GM21576 (cell line): ENCODE measurements around the gene RAPGEF4.

ENCODE experiments used
- ATAC-seq: cut with Tn5 transposase; IDR thresholded peaks from one replicate; pipeline ENCODE4 v1.9.1; 2021; ENCODE audit warnings: mild to moderate bottlenecking, moderate library complexity; ENCODE audit not compliant: unreplicated experiment

RAPGEF4 gene

DNA sequence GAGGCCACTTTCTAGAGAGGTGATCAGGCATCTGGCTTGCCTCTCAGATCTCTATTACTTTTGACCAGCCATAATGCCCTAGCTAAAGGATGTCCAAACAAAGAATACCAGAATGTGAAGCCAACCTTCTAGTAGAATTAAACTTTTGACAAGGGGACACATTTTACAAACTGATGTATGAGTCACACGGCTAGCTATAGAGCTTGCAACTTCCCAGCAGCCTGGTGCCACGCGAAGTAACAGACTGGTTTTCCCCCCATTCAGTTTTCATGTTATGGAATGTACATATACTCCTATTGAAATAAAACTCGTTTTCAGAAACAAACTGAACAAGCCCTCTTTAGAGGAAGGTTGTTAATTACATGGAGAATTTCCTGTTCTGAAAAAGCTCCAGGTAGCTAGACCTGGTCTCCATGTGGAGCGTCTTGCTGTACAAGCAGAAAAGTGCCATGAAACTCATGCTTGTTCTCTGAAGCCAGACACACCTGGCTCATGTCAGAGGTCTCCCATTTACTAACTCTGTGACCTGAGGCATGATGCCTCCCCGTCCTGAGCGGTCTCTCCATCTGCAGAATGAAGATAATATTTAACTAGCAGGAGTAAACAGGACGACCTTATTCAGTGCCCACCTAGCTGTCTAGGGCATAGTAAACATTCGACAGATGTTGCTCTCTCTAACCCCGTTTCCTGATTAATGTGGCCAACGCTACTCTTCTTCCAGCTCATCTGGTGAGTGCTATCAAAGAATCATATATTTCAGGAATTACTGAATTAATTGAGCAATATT is 258.5 kb downstream of the RAPGEF4 start:
- ATAC-seq: no peak

DNA sequence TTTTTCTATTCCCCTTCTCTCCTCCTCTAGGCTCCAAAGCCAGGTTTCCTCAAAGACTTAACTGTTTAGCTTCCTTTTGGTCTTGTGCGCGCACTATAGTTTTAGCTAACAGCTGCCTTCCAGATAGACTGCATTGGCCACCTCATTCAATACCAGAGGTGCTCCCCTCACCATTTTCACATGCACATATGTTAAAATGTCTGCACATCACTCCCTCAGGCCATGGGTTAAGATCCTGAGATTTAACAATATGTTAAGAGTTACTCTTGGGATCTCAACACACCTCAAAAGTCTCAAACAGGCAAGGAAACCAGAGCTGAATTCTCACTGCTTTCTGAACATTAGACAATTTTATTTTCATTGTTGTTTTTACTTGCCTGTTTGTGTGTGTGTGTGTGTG is 259.2 kb downstream of the RAPGEF4 start:
- ATAC-seq: no peak

- no peak for ATAC-seq
Observed at GRCh38 chr2:172995323-172996244, 259.9 kb downstream of the RAPGEF4 start.

- ATAC-seq: no peak
Observed at GRCh38 chr2:172996387-172996961, 260.8 kb downstream of the RAPGEF4 start.

- no peak for ATAC-seq
Observed at GRCh38 chr2:172997031-172997430, 261.4 kb downstream of the RAPGEF4 start.

DNA sequence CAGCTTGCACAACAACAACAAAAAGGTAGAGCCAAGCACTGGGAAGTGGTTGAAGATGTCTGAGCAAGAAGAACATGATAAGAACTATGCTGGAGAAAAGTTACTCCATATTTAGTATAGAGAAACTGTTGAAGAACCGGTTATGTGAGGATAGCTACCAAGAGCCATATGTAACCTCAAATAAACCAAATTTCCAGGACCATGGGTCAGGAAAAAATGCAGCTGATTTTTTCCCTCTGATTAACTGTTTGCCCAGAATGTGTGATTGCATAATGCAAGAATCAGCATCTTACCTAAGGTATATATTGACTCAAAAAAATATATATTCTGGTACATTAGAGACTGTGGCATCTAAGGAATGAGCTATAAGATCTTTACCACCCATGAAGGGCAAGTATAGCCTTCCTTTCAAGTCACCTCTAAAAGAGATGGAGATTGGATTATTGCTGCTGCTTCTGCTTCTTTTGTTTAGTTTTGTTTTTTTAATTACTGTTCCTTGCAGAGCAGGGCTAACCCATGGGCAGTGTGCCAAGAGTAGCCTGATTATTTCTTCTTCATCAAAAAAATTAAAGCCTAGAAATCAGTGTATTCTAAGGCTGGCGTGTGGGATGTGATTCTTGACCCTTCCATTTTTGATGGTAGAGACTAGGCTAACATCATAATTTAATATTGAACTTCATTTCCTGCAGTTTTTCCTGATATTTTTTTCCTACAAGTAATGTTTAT is 263.1 kb downstream of the RAPGEF4 start:
- no peak for ATAC-seq

GRCh38 chr2:172999641-173000386 is 264.2 kb downstream of the RAPGEF4 start:
- no peak for ATAC-seq

- no peak for ATAC-seq
Observed at GRCh38 chr2:173001664-173002604, 266.3 kb downstream of the RAPGEF4 start.

GRCh38 chr2:173002751-173003541 is 267.3 kb downstream of the RAPGEF4 start:
- no peak for ATAC-seq

DNA sequence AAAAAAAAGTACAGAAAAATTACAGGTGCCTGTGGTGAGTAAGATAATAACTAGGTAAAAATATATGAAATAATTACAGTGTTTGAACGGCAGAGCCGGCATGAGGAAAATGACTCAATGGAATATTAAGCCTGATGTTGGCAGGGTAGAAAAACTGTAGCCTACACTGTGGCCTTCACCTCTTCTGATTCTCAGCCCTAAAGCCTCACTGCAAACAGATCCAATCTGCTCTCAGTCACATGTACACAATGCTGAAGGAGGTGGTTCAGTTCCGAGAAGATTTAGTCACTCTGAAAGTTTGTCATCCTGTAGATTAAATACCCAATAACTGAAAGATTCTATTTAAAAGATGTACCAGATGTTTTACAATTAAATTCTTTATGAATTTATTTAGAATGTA is 273.1 kb downstream of the RAPGEF4 start:
- no peak for ATAC-seq

DNA sequence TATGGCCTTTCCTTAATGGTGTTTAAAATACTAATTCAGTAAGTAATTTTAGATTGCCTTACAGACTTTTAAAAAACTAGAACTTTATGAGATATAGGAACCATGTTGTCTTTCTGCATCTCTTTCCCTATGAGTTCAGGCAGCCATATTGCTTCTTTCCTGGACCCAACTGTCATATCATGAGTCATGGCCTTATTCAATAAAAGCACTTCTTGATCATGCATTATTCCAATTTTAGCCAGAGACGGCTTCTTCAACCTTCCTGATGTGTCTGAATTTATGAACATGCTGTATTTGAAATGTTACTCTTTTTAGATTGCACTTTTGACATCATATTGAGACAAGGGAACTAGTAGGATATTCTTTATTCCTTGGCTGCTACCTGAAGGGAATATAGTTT is 274.6 kb downstream of the RAPGEF4 start:
- ATAC-seq: no peak

DNA sequence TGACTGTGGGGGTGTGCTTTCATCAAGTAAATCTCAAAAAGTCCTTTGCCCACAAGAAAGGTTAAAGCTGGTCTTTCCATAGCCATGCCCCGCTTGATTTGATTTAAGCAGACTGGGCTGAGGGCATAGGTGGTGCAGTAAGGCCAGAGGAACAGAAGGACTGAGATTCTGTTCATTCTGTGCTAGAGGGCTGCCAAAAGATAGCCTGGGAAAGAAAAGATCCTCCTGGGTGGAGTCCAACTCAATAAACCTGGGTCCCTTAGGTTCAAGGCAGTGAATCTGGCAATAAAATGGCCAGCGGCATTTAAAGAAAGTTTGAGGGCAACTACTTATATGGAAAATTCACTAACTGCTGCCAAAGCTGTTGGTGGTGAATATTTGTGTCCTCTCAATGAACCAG is 280.8 kb downstream of the RAPGEF4 start:
- no peak for ATAC-seq

GRCh38 chr2:173017646-173018420 is 282.2 kb downstream of the RAPGEF4 start:
- no peak for ATAC-seq

GRCh38 chr2:173019755-173020154 is 284.1 kb downstream of the RAPGEF4 start:
- no peak for ATAC-seq

DNA sequence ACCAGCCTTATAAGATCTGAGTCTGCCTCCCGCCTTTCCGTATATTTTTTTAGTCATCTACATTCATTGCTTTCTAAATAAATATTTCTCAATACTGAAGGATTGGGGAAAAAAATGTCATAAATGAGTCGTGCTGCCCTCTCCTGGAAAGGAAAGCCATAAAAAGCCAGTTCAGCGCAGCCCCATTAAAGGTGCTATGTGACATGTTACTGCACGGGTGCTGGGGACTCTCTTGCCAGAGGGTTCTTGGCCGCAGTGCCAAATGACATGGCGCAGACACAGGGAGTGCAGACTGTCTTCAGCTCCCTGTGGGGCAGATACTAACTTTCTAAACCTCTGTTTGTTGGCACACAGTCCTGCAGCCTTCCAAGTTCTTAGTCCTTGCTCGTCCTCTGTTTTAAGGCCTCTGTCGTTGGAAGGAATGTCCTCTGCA is 286.3 kb downstream of the RAPGEF4 start:
- ATAC-seq: no peak

- no peak for ATAC-seq
Observed at GRCh38 chr2:173023718-173024117, 288.1 kb downstream of the RAPGEF4 start.

- no peak for ATAC-seq
Observed at GRCh38 chr2:173026479-173026878, 290.8 kb downstream of the RAPGEF4 start.
